IMR-90 (cell line): ENCODE results near the gene SERPIND1.

Experiments
- POLR2A ChIP-seq: IDR thresholded peaks from 2 replicates; pipeline ENCODE4 v1.6.1; 2012; ENCODE audit warnings: mild to moderate bottlenecking, low read depth, low read length
- TF ChIP-seq, protein P1 (sequence below): conservative IDR thresholded peaks from 2 replicates; pipeline ENCODE4 v1.5.1; 2012; ENCODE audit warnings: mild to moderate bottlenecking, low read depth, low read length, improper control_type of control experiment

DNA sequence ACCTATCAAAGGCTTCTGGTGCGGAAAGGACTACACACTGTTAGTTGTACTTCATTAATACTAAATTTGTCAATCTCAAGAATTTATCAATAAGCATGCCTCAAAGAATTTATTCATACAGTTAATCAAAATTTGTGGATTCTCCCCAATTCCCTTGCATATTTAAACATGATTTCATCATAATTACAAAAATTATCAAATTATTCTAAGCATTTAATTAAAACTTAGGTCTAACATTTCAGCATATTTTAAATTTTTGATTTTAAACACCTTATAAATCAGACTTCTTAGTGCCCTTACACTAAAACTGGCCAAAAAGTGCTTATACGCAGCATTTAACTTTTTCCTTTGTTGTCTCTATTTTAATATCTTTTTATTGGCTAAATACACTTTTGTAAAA is 13.8 kb upstream of the SERPIND1 start:
- TF ChIP-seq, protein P1, sequence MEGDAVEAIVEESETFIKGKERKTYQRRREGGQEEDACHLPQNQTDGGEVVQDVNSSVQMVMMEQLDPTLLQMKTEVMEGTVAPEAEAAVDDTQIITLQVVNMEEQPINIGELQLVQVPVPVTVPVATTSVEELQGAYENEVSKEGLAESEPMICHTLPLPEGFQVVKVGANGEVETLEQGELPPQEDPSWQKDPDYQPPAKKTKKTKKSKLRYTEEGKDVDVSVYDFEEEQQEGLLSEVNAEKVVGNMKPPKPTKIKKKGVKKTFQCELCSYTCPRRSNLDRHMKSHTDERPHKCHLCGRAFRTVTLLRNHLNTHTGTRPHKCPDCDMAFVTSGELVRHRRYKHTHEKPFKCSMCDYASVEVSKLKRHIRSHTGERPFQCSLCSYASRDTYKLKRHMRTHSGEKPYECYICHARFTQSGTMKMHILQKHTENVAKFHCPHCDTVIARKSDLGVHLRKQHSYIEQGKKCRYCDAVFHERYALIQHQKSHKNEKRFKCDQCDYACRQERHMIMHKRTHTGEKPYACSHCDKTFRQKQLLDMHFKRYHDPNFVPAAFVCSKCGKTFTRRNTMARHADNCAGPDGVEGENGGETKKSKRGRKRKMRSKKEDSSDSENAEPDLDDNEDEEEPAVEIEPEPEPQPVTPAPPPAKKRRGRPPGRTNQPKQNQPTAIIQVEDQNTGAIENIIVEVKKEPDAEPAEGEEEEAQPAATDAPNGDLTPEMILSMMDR, result no peak
- no peak for TF ChIP-seq POLR2A
